Heart left ventricle (tissue), 16 donors: ENCODE results near the gene DRD3. TPM values are rescaled to one million over a fixed set of nuclear protein-coding genes. Genes with fewer than 3 reads are reported as not detected.

ENCODE experiments used
- ATAC-seq, 4 donors: fragments of 200-7000 bp; cut with Tn5 transposase; one replicate each; pipeline ENCODE4 v1.9.1; 2020 to 2022; ENCODE audit warnings: moderate library complexity in 4 of 4, mild to moderate bottlenecking in 3 of 4, moderate number of reproducible peaks in 1 of 4
- DNase-seq, 5 donors: peaks; one replicate each; pipeline ENCODE4 v3.0.0-alpha.2; 2020
- H3K27ac ChIP-seq, 12 donors: fragments of 200-600 bp; sonication (generic) in 4 of 12; one replicate each; pipeline versions ENCODE4 v1.5.0 to v1.8.0; 2016 to 2022; ENCODE audit warnings: mild to moderate bottlenecking in 2 of 12
- H3K27me3 ChIP-seq, 9 donors: fragments of 200-600 bp; sonication (generic) in 2 of 9; one replicate each; pipeline versions ENCODE4 v1.5.1 to v1.8.0; 2016 to 2022; ENCODE audit warnings: mild to moderate bottlenecking in 3 of 9
- H3K36me3 ChIP-seq, 9 donors: fragments of 200-600 bp; sonication (generic) in 2 of 9; one replicate each; pipeline versions ENCODE4 v1.5.0 to v1.8.0; 2018 to 2022; ENCODE audit warnings: mild to moderate bottlenecking in 2 of 9
- H3K4me1 ChIP-seq, 12 donors: fragments of 200-600 bp; sonication (generic) in 4 of 12; one replicate each; pipeline versions ENCODE4 v1.5.0 to v1.8.0; 2016 to 2022; ENCODE audit warnings: mild to moderate bottlenecking in 3 of 12
- H3K4me3 ChIP-seq, 12 donors: fragments of 200-600 bp; sonication (generic) in 4 of 12; one replicate each; pipeline versions ENCODE4 v1.5.0 to v1.8.0; 2017 to 2022; ENCODE audit warnings: mild to moderate bottlenecking in 9 of 12, moderate library complexity in 4 of 12
- H3K9me3 ChIP-seq, 12 donors: fragments of 200-600 bp; sonication (generic) in 4 of 12; one replicate each; pipeline versions ENCODE4 v1.5.0 to v1.8.0; 2016 to 2022; ENCODE audit warnings: mild to moderate bottlenecking in 1 of 12
- CTCF ChIP-seq, 12 donors: fragments of 200-600 bp; sonication (generic) in 4 of 12; IDR thresholded peaks; one replicate each; pipeline versions ENCODE4 v1.5.0 to v1.8.0; 2018 to 2022; ENCODE audit warnings: antibody characterized with exemption in 12 of 12, mild to moderate bottlenecking in 5 of 12
- POLR2A ChIP-seq, 2 donors: fragments of 450-650 bp; IDR thresholded peaks; one replicate each; pipeline ENCODE4 v1.6.1; 2017; ENCODE audit warnings: antibody characterized with exemption in 2 of 2, mild to moderate bottlenecking in 2 of 2, moderate library complexity in 2 of 2
- WGBS, 4 donors: extraction: QIAGEN DNeasy Blood & Tissue Kit in 2 of 4; methylation state at CpG; one replicate each; pipeline versions ENCODE4 v1.1.5 to v1.1.7; 2013 to 2018; 5-methylcytosine and 5-hydroxymethylcytosine counted together
- intact Hi-C, 10 donors: fragments of 100-400 bp; cut with DNase I; formaldehyde crosslinking; loops; one replicate each; pipeline versions ENCODE4 v1.11.1 to v1.14.2; 2022
- polyA plus RNA-seq, 2 donors: library from polyadenylated mRNA; stranded (reverse); fragments of 200-250 nt; gene quantifications; one replicate each; pipeline ENCODE4 v1.2.3, GENCODE V29; 2013
- total RNA-seq, 9 donors: library from RNA; depleted of rRNA in 2 of 9; stranded (reverse); fragments of >200 nt in 2 of 9; fragmentation: NEBNext Ultra II Directional in 3 of 9; extraction: Animal tissue kit (Norgen Biotek cat#: 25700) in 3 of 9; gene quantifications; one replicate each; pipeline versions ENCODE4 v1.1.0 to v1.2.4, GENCODE V29; 2016 to 2023
- donor health status: ischemic (EF 13 %, LVEDD 7.1; RV severe dilation, severe dysfunction).
- donor health status: healthy with polysubstance abuse.
- donor health status: DM: no; HTN: yes; CAD: no.
- donor health status: DM: no; HTN: no; CAD: no.
- donor health status: ischemic (EF 25% LVEDD 6.9; RV normal size, moderate dysfunction).
- donor health status: ischemic (EF 25% LVEDD 5.7; RV mildly dilated, moderate dysfunction).
- donor health status: healthy.
- donor health status: DM: yes; HTN: yes; CAD: no.
- donor health status: ischemic (EF 35%, LVEDD 5.7; RV mildly dilated, moderate dysfunction).
- donor health status: nonischemic (EF 11% LVEDD 7.7; RV severe dilation, severe dysfunction).
- donor health status: DM: yes; HTN: yes; CAD: no.
- donor health status: PGD.
- donor health status: ischemic (EF 29% LVEDD 5.4; RV normal size, mild dysfunction).
- donor health status: nonischemic (EF 23%, LVEDD 6.1; RV moderate dilation, normal function).

The DRD3 gene
- total and polyA plus RNA-seq, 11 donors = not detected

DNA sequence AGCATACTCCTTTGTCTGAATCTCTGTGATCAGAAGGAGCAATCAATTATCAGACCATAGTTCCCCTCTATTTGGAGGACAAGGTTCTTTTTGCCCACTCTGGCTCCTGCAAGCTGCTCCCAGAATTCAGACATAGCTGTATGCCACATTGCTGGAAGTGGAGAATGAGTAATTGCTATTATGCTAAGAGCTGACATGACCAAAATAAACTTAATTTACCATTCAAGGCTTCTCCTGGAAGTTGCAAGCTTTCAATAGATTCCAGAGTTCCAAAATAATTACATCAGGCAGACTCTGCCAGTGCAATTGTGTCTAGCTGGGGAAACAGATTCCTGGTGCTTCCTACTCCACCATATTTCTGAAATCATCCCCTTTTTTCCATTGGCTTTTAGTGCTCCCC lies 7.6 kb upstream of the DRD3 start:
- DNase-seq (no peak), ATAC-seq (no peak)
- TF ChIP-seq POLR2A (IDR thresholded peaks at IDR 0.05) (no peak), CTCF (IDR thresholded peaks at IDR 0.05) (no peak)
- Histone ChIP-seq H3K36me3 (no peaks in the 10 kb centered on the region), H3K27me3 (no peaks in the 10 kb centered on the region), H3K4me3 (no peak overlapping the region), H3K4me1 (no peaks in the 10 kb centered on the region), H3K9me3 (peaks cover 0 to 17% (median 5%) of the 10 kb centered on the region in 12 donors), H3K27ac (no peak overlapping the region)
- intact Hi-C loops = no loop called here

- ATAC-seq = no peak
- no peak for DNase-seq
- peaks cover 0 to 4% (median 0%) of the 10 kb centered on the region in 9 donors for H3K27me3 ChIP-seq
- TF ChIP-seq POLR2A (IDR thresholded peaks at IDR 0.05) (no peak), CTCF (IDR thresholded peaks at IDR 0.05) (peak in 5 of 12 donors; percentile 13 to 33 (median 19))
- H3K9me3 ChIP-seq = peaks cover 0 to 4% (median 0%) of the 10 kb centered on the region in 12 donors
- WGBS, 4 donors = 28 to 47% (median 41%) methylated on average over 2 of the region's 2 CpGs
- H3K4me3 ChIP-seq = no peak overlapping the region
- H3K36me3 ChIP-seq = no peaks in the 10 kb centered on the region
- intact Hi-C loops = no loop called here
- no peak overlapping the region for H3K27ac ChIP-seq
- peaks cover 0 to 12% (median under 1%) of the 10 kb centered on the region in 12 donors for H3K4me1 ChIP-seq
These were observed 723 bp upstream of the DRD3 start for GRCh38 chr3:114179575-114179974.

GRCh38 chr3:114176890-114177289 lies 2.0 kb downstream of the DRD3 start:
- no peak overlapping the region for H3K27ac ChIP-seq
- DNase-seq (no peak), ATAC-seq (no peak)
- H3K4me3 ChIP-seq = no peak overlapping the region
- no peaks in the 10 kb centered on the region for H3K9me3 ChIP-seq
- H3K36me3 ChIP-seq = no peaks in the 10 kb centered on the region
- TF ChIP-seq CTCF (IDR thresholded peaks at IDR 0.05) = no peak
- TF ChIP-seq POLR2A (IDR thresholded peaks at IDR 0.05) = no peak
- intact Hi-C loops = no loop called here
- H3K4me1 ChIP-seq = peaks cover 0 to 15% (median 3%) of the 10 kb centered on the region in 12 donors
- H3K27me3 ChIP-seq = peaks cover 0 to 4% (median 0%) of the 10 kb centered on the region in 9 donors

DNA sequence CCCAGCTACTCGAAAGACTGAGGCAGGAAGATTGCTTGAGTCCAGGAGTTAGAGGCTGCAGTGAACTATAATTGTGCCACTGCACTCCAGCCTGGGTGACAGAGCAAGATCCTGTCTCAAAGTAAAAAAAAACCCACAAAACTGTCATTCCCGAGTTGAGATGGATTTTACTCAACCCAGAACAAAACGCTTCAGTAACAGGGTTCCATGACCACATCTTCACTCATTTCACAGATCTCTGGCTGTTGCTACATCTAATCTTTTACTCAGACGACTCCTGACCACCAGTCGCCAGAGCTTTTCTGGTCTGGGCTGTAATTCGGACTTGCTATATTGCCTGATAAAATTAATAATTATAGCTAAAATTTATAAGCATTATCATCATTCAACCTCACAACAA lies 2.4 kb downstream of the DRD3 start:
- DNase-seq (no peak), ATAC-seq (no peak)
- H3K9me3 ChIP-seq = no peaks in the 10 kb centered on the region
- H3K4me1 ChIP-seq = peaks cover 0 to 15% (median 3%) of the 10 kb centered on the region in 12 donors
- peaks cover 0 to 4% (median 0%) of the 10 kb centered on the region in 9 donors for H3K27me3 ChIP-seq
- intact Hi-C loops = no loop called here
- no peak overlapping the region for H3K4me3 ChIP-seq
- no peak for TF ChIP-seq CTCF (IDR thresholded peaks at IDR 0.05)
- TF ChIP-seq POLR2A (IDR thresholded peaks at IDR 0.05) = no peak
- H3K36me3 ChIP-seq = no peaks in the 10 kb centered on the region
- H3K27ac ChIP-seq = no peak overlapping the region
- WGBS, 4 donors = 78 to 82% (median 80%) methylated on average over 6 of the region's 6 CpGs
